ENCODE data around the gene GPR108. TPM values are rescaled to one million over a fixed set of nuclear protein-coding genes. Genes with fewer than 3 reads are reported as not detected.
"Not testable (repeated sequence)": the region's sequence is repeated elsewhere in the genome, so short reads cannot be mapped to it uniquely, and the experiment has no call there.

GPR108 gene
- polyA plus RNA-seq, 1 donor: 56.4 TPM

- Histone ChIP-seq H3K4me1 (ENCODE audit: control insufficient read depth, insufficient read depth, low read length) (peaks cover 5% of the 10 kb centered on the region), H3K27ac (ENCODE audit: low read length) (no peak within 1 kb of the TSS)
- no peak for DNase-seq
Observed at GRCh38 chr19:6772028-6772865, 34.9 kb upstream of the GPR108 start, which contains the start of gene VAV1. Gene VAV1, plus strand, starts transcription at chr19:6772708. Its CDS starts 100 bp downstream, at chr19:6772808.

DNA sequence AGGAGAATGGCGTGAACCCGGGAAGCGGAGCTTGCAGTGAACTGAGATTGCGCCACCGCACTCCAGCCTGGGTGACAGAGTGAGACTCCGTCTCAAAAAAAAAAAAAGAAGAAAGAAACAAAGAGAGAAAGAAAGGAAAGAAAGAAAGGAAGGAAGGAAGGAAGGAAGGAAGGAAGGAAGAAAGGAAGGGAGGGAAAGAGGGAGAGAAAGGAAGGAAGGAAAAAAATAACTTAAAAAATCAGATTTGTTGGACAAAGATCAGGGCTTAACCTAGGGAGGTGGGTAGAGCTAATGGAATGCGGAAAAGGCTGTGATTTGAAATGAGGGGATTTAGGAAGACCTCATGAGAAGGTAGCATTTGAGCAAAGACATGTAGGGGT, 34.3 kb upstream of the GPR108 start:
- H3K36me3 ChIP-seq (ENCODE audit: control insufficient read depth, insufficient read depth, low read length); H3K27me3 ChIP-seq (ENCODE audit: control insufficient read depth, insufficient read depth, low read length); DNase-seq; H3K4me3 ChIP-seq (ENCODE audit: low read length); H3K4me1 ChIP-seq (ENCODE audit: control insufficient read depth, insufficient read depth, low read length); H3K9me3 ChIP-seq (ENCODE audit: control insufficient read depth, low read depth, low read length); H3K27ac ChIP-seq (ENCODE audit: low read length): not testable (repeated sequence)
- 93% methylated on average over 3 of the region's 7 CpGs for WGBS (ENCODE audit: insufficient coverage, low lambda C conversion rate)

More at GRCh38 chr19:6772028-6772865, 34.9 kb upstream of the GPR108 start, which contains the start of gene VAV1:
- no CpG with 5 or more reads among the region's 25 CpGs for WGBS (ENCODE audit: insufficient coverage, low lambda C conversion rate)
- no peaks in the 10 kb centered on the region for H3K27me3 ChIP-seq (ENCODE audit: control insufficient read depth, insufficient read depth, low read length)
- H3K4me3 ChIP-seq (ENCODE audit: low read length): peak within 1 kb of the TSS; percentile 28
- no peaks in the 10 kb centered on the region for H3K9me3 ChIP-seq (ENCODE audit: control insufficient read depth, low read depth, low read length)
- H3K36me3 ChIP-seq (ENCODE audit: control insufficient read depth, insufficient read depth, low read length): no peaks in the 10 kb centered on the region

- no peak for DNase-seq
- Histone ChIP-seq H3K27me3 (ENCODE audit: control insufficient read depth, insufficient read depth, low read length) (no peaks in the 10 kb centered on the region), H3K9me3 (ENCODE audit: control insufficient read depth, low read depth, low read length) (no peaks in the 10 kb centered on the region), H3K27ac (ENCODE audit: low read length) (no peak overlapping the region), H3K4me3 (ENCODE audit: low read length) (no peak overlapping the region), H3K36me3 (ENCODE audit: control insufficient read depth, insufficient read depth, low read length) (no peaks in the 10 kb centered on the region), H3K4me1 (ENCODE audit: control insufficient read depth, insufficient read depth, low read length) (peaks cover 21% of the 10 kb centered on the region)
- WGBS (ENCODE audit: insufficient coverage, low lambda C conversion rate): no CpG with 5 or more reads among the region's 11 CpGs
Observed at GRCh38 chr19:6769006-6769619, 31.7 kb upstream of the GPR108 start.

- 90% methylated on average over 2 of the region's 8 CpGs for WGBS (ENCODE audit: insufficient coverage, low lambda C conversion rate)
- peaks cover 21% of the 10 kb centered on the region for H3K4me1 ChIP-seq (ENCODE audit: control insufficient read depth, insufficient read depth, low read length)
Observed at GRCh38 chr19:6768236-6768785, 30.9 kb upstream of the GPR108 start.

GRCh38 chr19:6767357-6768235, 30.2 kb upstream of the GPR108 start, which contains the start of gene SH2D3A:
Gene SH2D3A, minus strand, starts transcription at chr19:6767435. Its CDS starts 3,687 bp downstream, at chr19:6763748.
- H3K9me3 ChIP-seq (ENCODE audit: control insufficient read depth, low read depth, low read length): no peaks in the 10 kb centered on the region
- peak within 1 kb of the TSS; percentile 98 for H3K27ac ChIP-seq (ENCODE audit: low read length)
- peaks cover 21% of the 10 kb centered on the region for H3K4me1 ChIP-seq (ENCODE audit: control insufficient read depth, insufficient read depth, low read length)
- peaks cover 6% of the 10 kb centered on the region for H3K36me3 ChIP-seq (ENCODE audit: control insufficient read depth, insufficient read depth, low read length)
- 0% methylated on average over 4 of the region's 47 CpGs for WGBS (ENCODE audit: insufficient coverage, low lambda C conversion rate)
- no peaks in the 10 kb centered on the region for H3K27me3 ChIP-seq (ENCODE audit: control insufficient read depth, insufficient read depth, low read length)
- peak within 1 kb of the TSS; percentile 85 for H3K4me3 ChIP-seq (ENCODE audit: low read length)
- DNase-seq: peak; percentile 93 to 96

More at GRCh38 chr19:6768236-6768785, 30.9 kb upstream of the GPR108 start:
- H3K4me3 ChIP-seq (ENCODE audit: low read length): peak overlapping the region; percentile 25
- H3K27me3 ChIP-seq (ENCODE audit: control insufficient read depth, insufficient read depth, low read length): no peaks in the 10 kb centered on the region
- H3K27ac ChIP-seq (ENCODE audit: low read length): no peak overlapping the region
- DNase-seq: no peak
- H3K9me3 ChIP-seq (ENCODE audit: control insufficient read depth, low read depth, low read length): no peaks in the 10 kb centered on the region
- peaks cover 3% of the 10 kb centered on the region for H3K36me3 ChIP-seq (ENCODE audit: control insufficient read depth, insufficient read depth, low read length)

DNA sequence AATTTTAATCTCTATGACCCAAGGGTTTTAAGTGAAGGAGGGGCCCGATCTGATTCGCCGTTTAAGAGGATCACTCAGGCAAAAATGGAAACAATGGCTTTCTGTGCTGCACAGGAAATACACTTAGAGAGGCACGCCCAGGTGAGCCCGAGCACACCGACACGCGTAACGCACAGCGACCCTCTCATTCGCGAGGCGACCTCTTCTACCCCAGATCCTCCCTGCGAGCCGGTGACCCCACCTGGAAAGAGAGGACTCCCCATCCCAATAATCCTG, 29.6 kb upstream of the GPR108 start:
- H3K27ac ChIP-seq (ENCODE audit: low read length): peak overlapping the region; percentile 98
- WGBS (ENCODE audit: insufficient coverage, low lambda C conversion rate): no CpG with 5 or more reads among the region's 15 CpGs
- DNase-seq: peak in 1 of 2 donors; percentile 86
- H3K4me3 ChIP-seq (ENCODE audit: low read length): peak overlapping the region; percentile 85
- H3K27me3 ChIP-seq (ENCODE audit: control insufficient read depth, insufficient read depth, low read length): no peaks in the 10 kb centered on the region
- peaks cover 6% of the 10 kb centered on the region for H3K36me3 ChIP-seq (ENCODE audit: control insufficient read depth, insufficient read depth, low read length)
- peaks cover 21% of the 10 kb centered on the region for H3K4me1 ChIP-seq (ENCODE audit: control insufficient read depth, insufficient read depth, low read length)
- no peaks in the 10 kb centered on the region for H3K9me3 ChIP-seq (ENCODE audit: control insufficient read depth, low read depth, low read length)

- H3K27ac ChIP-seq (ENCODE audit: low read length): peak overlapping the region; percentile 98
- no CpG with 5 or more reads among the region's 16 CpGs for WGBS (ENCODE audit: insufficient coverage, low lambda C conversion rate)
- DNase-seq: no peak
- H3K27me3 ChIP-seq (ENCODE audit: control insufficient read depth, insufficient read depth, low read length): no peaks in the 10 kb centered on the region
- H3K4me1 ChIP-seq (ENCODE audit: control insufficient read depth, insufficient read depth, low read length): peaks cover 21% of the 10 kb centered on the region
- H3K4me3 ChIP-seq (ENCODE audit: low read length): peak overlapping the region; percentile 85
- H3K9me3 ChIP-seq (ENCODE audit: control insufficient read depth, low read depth, low read length): no peaks in the 10 kb centered on the region
- peaks cover 8% of the 10 kb centered on the region for H3K36me3 ChIP-seq (ENCODE audit: control insufficient read depth, insufficient read depth, low read length)
Observed at GRCh38 chr19:6766357-6767080, 29.1 kb upstream of the GPR108 start.

DNA sequence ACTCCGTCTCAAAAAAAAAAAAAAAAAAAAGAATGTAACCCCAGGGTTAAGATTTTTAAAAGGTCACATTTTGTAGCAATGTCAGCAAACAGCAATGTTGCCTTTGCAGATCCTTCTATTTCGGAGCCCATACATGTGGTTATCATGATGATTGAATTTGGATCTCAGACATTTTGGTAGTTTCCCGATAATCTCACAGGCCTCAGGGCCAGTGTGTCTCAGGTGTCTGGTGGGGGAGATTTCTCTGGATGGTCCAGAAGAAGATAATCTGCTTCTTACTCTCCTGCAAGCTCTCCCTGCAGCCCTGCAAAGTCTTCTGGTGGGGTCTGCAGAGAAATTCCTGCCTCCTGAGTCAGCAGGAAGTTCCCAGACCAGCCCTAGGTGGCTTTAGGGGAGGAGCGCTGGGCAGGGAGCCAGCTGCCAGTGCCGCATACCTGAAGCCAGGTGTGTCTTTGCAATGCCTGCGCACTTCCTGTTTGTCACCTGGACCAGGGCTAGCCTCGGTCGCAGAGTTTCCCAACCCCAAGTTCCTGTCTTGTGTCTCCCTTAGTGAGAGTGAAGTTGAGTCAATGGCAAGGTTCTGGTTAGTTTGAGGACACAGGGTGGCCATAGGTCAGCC, 28.5 kb upstream of the GPR108 start:
- DNase-seq: peak; percentile 97 to 99
- peaks cover 21% of the 10 kb centered on the region for H3K4me1 ChIP-seq (ENCODE audit: control insufficient read depth, insufficient read depth, low read length)
- WGBS (ENCODE audit: insufficient coverage, low lambda C conversion rate): no CpG with 5 or more reads among the region's 8 CpGs
- H3K9me3 ChIP-seq (ENCODE audit: control insufficient read depth, low read depth, low read length): no peaks in the 10 kb centered on the region
- H3K4me3 ChIP-seq (ENCODE audit: low read length): peak overlapping the region; percentile 85
- H3K36me3 ChIP-seq (ENCODE audit: control insufficient read depth, insufficient read depth, low read length): peaks cover 13% of the 10 kb centered on the region
- H3K27me3 ChIP-seq (ENCODE audit: control insufficient read depth, insufficient read depth, low read length): no peaks in the 10 kb centered on the region
- peak overlapping the region; percentile 98 for H3K27ac ChIP-seq (ENCODE audit: low read length)

DNA sequence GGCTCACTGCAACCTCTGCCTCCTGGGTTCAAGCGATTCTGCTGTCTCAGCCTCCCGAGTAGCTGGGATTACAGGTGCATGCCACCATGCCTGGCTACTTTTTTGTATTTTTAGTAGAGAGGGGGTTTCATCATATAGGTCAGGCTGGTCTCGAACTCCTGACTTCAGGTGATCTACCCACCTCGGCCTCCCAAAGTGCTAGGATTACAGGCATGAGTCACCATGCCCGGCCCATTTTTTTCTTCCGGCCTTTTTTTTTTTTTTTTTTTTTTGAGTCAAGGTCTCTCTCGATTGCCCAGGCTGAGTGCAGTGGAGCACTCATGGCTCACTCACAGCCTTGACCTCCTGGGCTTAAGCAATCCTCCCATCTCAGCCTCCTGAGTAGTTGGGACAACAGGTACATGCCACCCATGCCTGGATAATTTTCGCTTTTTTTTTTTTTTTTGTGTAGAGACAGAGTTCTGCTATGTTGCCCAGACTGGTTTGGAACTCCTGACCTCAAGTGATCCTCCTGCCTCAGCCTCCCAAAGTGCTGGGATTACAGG, 24.9 kb upstream of the GPR108 start:
- no CpG with 5 or more reads among the region's 8 CpGs for WGBS (ENCODE audit: insufficient coverage, low lambda C conversion rate)
- H3K4me3 ChIP-seq (ENCODE audit: low read length): not testable (repeated sequence)

More for the DNA sequence above, 24.9 kb upstream of the GPR108 start:
- Histone ChIP-seq H3K4me1 (ENCODE audit: control insufficient read depth, insufficient read depth, low read length) (peaks cover 16% of the 10 kb centered on the region), H3K36me3 (ENCODE audit: control insufficient read depth, insufficient read depth, low read length) (peaks cover 31% of the 10 kb centered on the region)
- H3K27ac ChIP-seq (ENCODE audit: low read length); H3K27me3 ChIP-seq (ENCODE audit: control insufficient read depth, insufficient read depth, low read length); H3K9me3 ChIP-seq (ENCODE audit: control insufficient read depth, low read depth, low read length); DNase-seq: not testable (repeated sequence)

Data from large intestine (tissue), 3 donors.